ENCODE results near the gene PCCA.

Gene PCCA

DNA sequence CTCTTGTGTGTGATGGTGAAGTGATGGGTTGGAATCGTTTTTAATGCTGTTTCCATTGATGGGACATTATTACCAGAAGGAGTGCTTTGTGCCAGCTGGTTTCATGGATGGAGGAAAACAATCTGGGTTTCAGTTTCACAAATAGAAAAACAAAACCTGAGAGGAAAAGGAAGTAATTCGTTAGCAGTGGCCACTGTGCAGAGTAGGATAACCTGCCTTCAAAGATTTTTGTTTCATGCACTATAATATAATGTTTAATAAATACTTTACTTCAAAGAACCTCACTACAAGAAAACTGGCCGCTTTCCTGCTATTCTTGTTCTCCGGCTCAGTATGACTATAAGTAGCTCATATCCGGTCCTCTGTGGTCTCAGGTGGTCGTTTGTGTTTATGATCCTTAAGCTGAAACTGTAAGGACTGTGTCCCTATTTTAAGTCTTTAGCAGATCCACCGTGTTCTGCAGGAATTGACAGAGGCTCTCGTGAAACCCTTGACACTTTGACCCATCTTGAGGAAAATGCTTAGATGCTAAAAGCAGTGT, 395.0 kb downstream of the PCCA start:
- H3K27ac ChIP-seq, result no peak overlapping the region
- TF ChIP-seq ZFX (IDR thresholded peaks at IDR 0.05), result no peak
- TF ChIP-seq, protein P1, sequence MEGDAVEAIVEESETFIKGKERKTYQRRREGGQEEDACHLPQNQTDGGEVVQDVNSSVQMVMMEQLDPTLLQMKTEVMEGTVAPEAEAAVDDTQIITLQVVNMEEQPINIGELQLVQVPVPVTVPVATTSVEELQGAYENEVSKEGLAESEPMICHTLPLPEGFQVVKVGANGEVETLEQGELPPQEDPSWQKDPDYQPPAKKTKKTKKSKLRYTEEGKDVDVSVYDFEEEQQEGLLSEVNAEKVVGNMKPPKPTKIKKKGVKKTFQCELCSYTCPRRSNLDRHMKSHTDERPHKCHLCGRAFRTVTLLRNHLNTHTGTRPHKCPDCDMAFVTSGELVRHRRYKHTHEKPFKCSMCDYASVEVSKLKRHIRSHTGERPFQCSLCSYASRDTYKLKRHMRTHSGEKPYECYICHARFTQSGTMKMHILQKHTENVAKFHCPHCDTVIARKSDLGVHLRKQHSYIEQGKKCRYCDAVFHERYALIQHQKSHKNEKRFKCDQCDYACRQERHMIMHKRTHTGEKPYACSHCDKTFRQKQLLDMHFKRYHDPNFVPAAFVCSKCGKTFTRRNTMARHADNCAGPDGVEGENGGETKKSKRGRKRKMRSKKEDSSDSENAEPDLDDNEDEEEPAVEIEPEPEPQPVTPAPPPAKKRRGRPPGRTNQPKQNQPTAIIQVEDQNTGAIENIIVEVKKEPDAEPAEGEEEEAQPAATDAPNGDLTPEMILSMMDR (conservative IDR thresholded peaks at IDR 0.05), result no peak

DNA sequence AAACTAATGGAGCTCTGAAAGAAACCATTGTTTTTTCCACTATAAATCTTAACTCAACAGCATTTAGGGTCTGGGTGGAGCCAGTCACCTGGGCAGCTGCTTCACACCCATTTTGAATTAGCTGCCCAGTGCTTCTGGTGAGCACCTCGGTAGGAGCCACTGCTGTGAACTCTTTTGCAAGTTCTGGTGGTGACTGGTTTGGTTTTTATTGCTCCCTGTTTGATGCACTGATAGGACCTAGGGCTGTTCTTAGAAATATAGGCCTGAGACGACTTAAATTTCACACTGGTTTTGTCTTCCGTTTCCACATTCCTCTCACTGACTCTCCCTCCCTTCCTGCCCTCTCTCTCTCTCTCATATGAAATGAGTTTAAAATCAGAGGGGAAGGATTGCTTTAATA, 395.8 kb downstream of the PCCA start:
- no peak overlapping the region for H3K27ac ChIP-seq

DNA sequence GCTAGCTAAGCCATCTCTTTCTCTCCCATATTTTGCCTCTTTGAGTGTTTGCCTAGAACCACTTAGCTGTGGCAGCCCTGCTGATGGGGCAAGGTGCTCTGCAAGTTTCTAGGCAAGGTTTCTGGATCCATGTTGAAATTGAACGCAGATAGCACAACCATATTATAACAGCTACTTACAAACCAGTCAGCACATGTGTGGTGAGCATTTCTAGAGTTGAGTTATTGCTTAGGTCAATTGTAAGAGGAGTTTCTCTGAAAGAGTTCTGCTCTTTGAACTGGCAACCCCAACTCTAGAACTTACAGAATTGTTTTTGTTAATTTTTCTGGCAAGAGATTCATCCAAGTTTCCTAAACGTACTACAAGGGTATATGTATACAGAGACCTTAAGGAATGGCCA, 396.4 kb downstream of the PCCA start:
- H3K27ac ChIP-seq, result no peak overlapping the region
- no peak for TF ChIP-seq ZFX (IDR thresholded peaks at IDR 0.05)
- TF ChIP-seq, protein P1 (conservative IDR thresholded peaks at IDR 0.05), result no peak

More for the DNA sequence above, 395.8 kb downstream of the PCCA start:
- TF ChIP-seq, protein P1 (conservative IDR thresholded peaks at IDR 0.05), result no peak
- no peak for TF ChIP-seq ZFX (IDR thresholded peaks at IDR 0.05)

DNA sequence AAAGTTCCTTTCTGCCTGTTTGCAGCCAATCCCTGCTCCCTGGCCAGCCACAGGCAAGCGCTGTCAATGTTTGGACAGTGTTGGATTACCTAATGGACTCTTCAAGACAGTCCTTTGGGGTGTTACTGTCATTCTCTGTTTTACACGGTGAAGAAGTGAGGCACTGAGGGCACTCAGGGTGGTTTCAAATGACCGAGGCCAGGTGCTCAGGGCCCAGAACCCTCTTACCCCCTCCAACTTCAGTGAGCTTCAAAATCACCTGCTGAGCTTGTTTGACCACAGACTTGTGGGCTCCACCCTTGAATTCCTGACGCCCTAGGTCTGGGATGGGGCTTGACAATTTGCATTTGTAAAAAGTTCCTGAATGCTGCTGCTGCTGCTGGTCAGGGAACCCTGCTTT, 401.8 kb downstream of the PCCA start:
- H3K27ac ChIP-seq, result no peak overlapping the region
- no peak for TF ChIP-seq ZFX (IDR thresholded peaks at IDR 0.05)
- TF ChIP-seq, protein P1 (conservative IDR thresholded peaks at IDR 0.05), result no peak

DNA sequence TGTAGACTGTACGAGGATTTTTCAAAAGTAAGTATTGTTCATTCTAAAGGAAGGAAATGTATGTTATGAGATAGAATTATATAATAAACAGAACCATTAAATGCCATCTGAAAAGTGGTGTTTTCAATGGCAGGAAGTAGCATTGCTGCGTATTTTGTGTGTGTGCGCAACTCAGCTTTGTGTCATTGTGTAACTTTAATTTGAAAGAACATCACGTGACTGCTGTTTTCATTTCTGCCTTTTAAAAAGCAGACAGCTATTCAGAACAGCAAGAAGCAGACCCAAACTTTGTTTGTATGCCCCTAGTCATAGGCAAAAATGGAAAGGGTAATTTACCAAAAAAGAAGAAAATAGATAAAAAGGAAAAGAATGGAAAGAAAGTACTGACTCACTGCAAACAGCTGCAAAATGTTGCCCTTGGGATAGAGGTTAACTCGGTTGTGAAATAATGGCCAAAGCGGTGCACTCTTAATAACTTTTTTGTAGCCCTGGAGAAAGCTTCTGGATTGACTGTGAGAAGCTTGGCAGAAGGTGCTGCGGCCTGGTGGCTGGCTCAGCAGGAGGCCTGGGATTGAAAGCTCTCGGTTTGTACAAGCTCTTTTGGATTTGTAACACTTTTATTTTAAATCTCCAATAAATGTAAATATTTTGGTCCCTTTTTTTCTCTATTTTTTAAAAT, 402.4 kb downstream of the PCCA start:
- TF ChIP-seq, protein P1 (conservative IDR thresholded peaks at IDR 0.05), result no peak
- TF ChIP-seq ZFX (IDR thresholded peaks at IDR 0.05), result no peak
- no peak overlapping the region for H3K27ac ChIP-seq

DNA sequence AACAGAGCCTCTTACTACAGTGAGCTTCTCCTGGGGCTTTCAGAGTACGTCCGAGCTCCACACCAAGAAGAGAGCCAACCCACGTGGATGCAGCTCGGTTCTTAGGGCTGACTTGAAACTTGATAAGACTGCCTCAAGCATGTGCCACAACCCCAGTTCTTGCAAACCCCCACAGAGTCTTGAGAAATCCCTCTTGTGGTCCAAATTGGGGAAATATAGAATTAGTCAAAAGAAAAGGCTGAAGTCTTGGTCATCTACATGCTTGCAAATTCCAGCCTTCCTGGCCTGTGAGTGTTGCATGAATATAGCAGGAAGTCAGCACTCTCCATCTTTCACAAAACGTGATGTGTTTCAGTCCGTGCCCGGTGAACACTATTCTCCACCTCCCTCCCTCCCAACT, 404.5 kb downstream of the PCCA start:
- no peak for TF ChIP-seq ZFX (IDR thresholded peaks at IDR 0.05)
- TF ChIP-seq, protein P1 (conservative IDR thresholded peaks at IDR 0.05), result no peak
- no peak overlapping the region for H3K27ac ChIP-seq

DNA sequence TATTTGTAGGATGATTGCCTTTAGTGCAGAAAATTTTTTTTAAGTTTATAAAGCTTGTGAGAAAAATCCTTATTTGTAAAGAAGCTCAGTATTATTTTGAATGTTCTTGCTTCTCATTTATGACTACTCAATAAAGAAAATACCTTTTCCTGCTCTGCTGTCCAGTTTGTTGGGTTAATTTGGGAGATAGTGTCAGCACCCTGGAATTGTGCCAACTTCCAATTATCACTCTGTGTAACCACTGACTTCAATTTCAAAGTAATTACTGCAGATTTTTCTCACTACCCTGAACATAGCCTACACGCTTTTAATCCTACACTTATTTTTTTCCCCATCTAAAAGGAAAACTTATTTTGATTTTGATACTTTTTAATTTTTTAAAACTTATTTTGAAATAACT, 406.6 kb downstream of the PCCA start:
- no peak overlapping the region for H3K27ac ChIP-seq
- no peak for TF ChIP-seq ZFX (IDR thresholded peaks at IDR 0.05)
- TF ChIP-seq, protein P1 (conservative IDR thresholded peaks at IDR 0.05), result no peak
